SK-N-SH (cell line): ENCODE data around the gene VASN. TPM values are rescaled to one million over a fixed set of nuclear protein-coding genes. Genes with fewer than 3 reads are reported as not detected.

Source experiments
- CTCF ChIA-PET: fragments of 300-600, 350-600 bp; formaldehyde crosslinking; extraction: SDS; loops from one replicate; lab custom pipeline; 2021; lab: Yijun Ruan, JAX
- POLR2A ChIA-PET: fragments of 350-600 bp; sonication (Branson Sonifier 250); formaldehyde crosslinking; extraction: SDS; loops from one replicate; lab custom pipeline; 2020; ENCODE audit warnings: antibody characterized with exemption, inconsistent platforms; lab: Yijun Ruan, JAX
- DNase-seq: peaks from one replicate; pipeline ENCODE4 v3.0.0; 2012
- H2AFZ ChIP-seq: fragments of 200-600 bp; sonication (generic); 2 replicates; pipeline ENCODE4 v1.8.1; 2016; ENCODE audit warnings: antibody characterized with exemption, mild to moderate bottlenecking, low read depth
- H3F3A ChIP-seq: fragments of 200-600 bp; sonication (generic); replicated peaks from 2 replicates; pipeline ENCODE3; 2016; ENCODE audit warnings: antibody characterized with exemption, mild to moderate bottlenecking; ENCODE audit not compliant: insufficient read depth
- H3K27ac ChIP-seq, 2 experiments: fragments of 200-500 bp in 1 of 2; fragments of 200-600 bp in 1 of 2; sonication (Bioruptor generic) in 1 of 2; sonication (generic), shearing (Covaris generic) in 1 of 2; 2 replicates each; pipeline versions ENCODE4 v1.5.1 to v1.6.1; 2014 to 2016; ENCODE audit warnings: low read depth in 2 of 2, inconsistent platforms in 1 of 2, low read length in 1 of 2, mild to moderate bottlenecking in 1 of 2, mixed read lengths in 1 of 2
- H3K27me3 ChIP-seq: fragments of 200-600 bp; sonication (generic), shearing (Covaris generic); 2 replicates; pipeline ENCODE4 v1.6.1; 2016; ENCODE audit warnings: mixed run types; ENCODE audit not compliant: insufficient read depth
- H3K36me3 ChIP-seq, 2 experiments: fragments of 200-500 bp in 1 of 2; fragments of 200-600 bp in 1 of 2; sonication (Bioruptor generic) in 1 of 2; sonication (generic) in 1 of 2; replicated peaks in 1 of 2; 2 replicates each; pipeline versions ENCODE3 to v1.5.1; 2014 to 2016; ENCODE audit warnings: low read length in 1 of 2, mild to moderate bottlenecking in 1 of 2; ENCODE audit not compliant: insufficient read depth in 2 of 2, control insufficient read depth in 1 of 2
- H3K4me1 ChIP-seq, 2 experiments: fragments of 200-500 bp in 1 of 2; fragments of 200-600 bp in 1 of 2; sonication (Bioruptor generic) in 1 of 2; sonication (generic), shearing (Covaris generic) in 1 of 2; 2 replicates each; pipeline versions ENCODE4 v1.5.1 to v1.6.1; 2014 to 2016; ENCODE audit warnings: low read depth in 1 of 2, low read length in 1 of 2, mixed run types in 1 of 2; ENCODE audit not compliant: insufficient read depth in 2 of 2, control insufficient read depth in 1 of 2
- H3K4me2 ChIP-seq: fragments of 200-600 bp; sonication (generic), shearing (Covaris generic); 2 replicates; pipeline ENCODE4 v1.6.1; 2017; ENCODE audit warnings: mixed run types
- H3K4me3 ChIP-seq, 2 experiments: fragments of 200-500 bp in 1 of 2; fragments of 200-600 bp in 1 of 2; sonication (Bioruptor generic) in 1 of 2; sonication (generic), shearing (Covaris generic) in 1 of 2; 2 replicates each; pipeline versions ENCODE4 v1.5.1 to v1.8.1; 2014 to 2016; ENCODE audit warnings: low read depth in 2 of 2, inconsistent platforms in 1 of 2, low read length in 1 of 2, mild to moderate bottlenecking in 1 of 2, mixed read lengths in 1 of 2, moderate library complexity in 1 of 2
- H3K79me2 ChIP-seq: fragments of 200-600 bp; sonication (generic); 2 replicates; pipeline ENCODE4 v1.8.1; 2017; ENCODE audit warnings: mild to moderate bottlenecking; ENCODE audit not compliant: insufficient read depth
- H3K9ac ChIP-seq: fragments of 200-600 bp; sonication (generic); 2 replicates; pipeline ENCODE4 v1.6.1; 2017; ENCODE audit warnings: mixed run types
- H3K9me2 ChIP-seq: fragments of 200-600 bp; sonication (generic); 2 replicates; pipeline ENCODE4 v1.6.1; 2017; ENCODE audit warnings: mixed run types
- H3K9me3 ChIP-seq: fragments of 200-600 bp; sonication (generic); 2 replicates; pipeline ENCODE4 v1.6.1; 2017; ENCODE audit warnings: mixed run types, mild to moderate bottlenecking, moderate library complexity
- H4K20me1 ChIP-seq: fragments of 200-600 bp; sonication (generic); 2 replicates; pipeline ENCODE4 v1.6.1; 2017; ENCODE audit warnings: mild to moderate bottlenecking, mixed run types; ENCODE audit not compliant: insufficient read depth
- ELF1 ChIP-seq: IDR thresholded peaks from 2 replicates; pipeline ENCODE4 v1.4.0; 2012
- EP300 ChIP-seq, 2 experiments: IDR thresholded peaks; 2 replicates each; pipeline versions ENCODE4 v1.4.0 to v1.6.1; 2012; ENCODE audit warnings: borderline replicate concordance in 1 of 2, low read depth in 1 of 2, low read length in 1 of 2
- EZH2phosphoT487 ChIP-seq: fragments of 200-600 bp; sonication (generic); IDR thresholded peaks from 2 replicates; pipeline ENCODE4 v1.6.1; 2017; ENCODE audit warnings: low read depth, mixed run types, mild to moderate bottlenecking, antibody characterized with exemption, moderate library complexity, borderline replicate concordance
- MXI1 ChIP-seq: IDR thresholded peaks from 2 replicates; pipeline ENCODE4 v1.6.1; 2012; ENCODE audit warnings: mild to moderate bottlenecking, low read depth, low read length, improper control_type of control experiment
- POLR2AphosphoS5 ChIP-seq: IDR thresholded peaks from 2 replicates; pipeline ENCODE4 v1.6.1; 2012; ENCODE audit warnings: low read depth, low read length
- RAD21 ChIP-seq: IDR thresholded peaks from 2 replicates; pipeline ENCODE4 v1.6.1; 2012; ENCODE audit warnings: mild to moderate bottlenecking, low read length
- RCOR1 ChIP-seq: fragments of 150-350 bp; IDR thresholded peaks from 2 replicates; pipeline ENCODE4 v1.6.1; 2017; ENCODE audit warnings: antibody characterized with exemption, low read length
- RXRA ChIP-seq: IDR thresholded peaks from 2 replicates; pipeline ENCODE4 v1.4.0; 2012; ENCODE audit warnings: low read depth, mild to moderate bottlenecking, borderline replicate concordance
- SIN3A ChIP-seq: IDR thresholded peaks from 2 replicates; pipeline ENCODE4 v1.6.1; 2012; ENCODE audit warnings: low read depth, mild to moderate bottlenecking, low read length, moderate library complexity, borderline replicate concordance
- SMC3 ChIP-seq: IDR thresholded peaks from 2 replicates; pipeline ENCODE4 v1.6.1; 2012; ENCODE audit warnings: low read depth, low read length, improper control_type of control experiment
- TAF1 ChIP-seq: IDR thresholded peaks from 2 replicates; pipeline ENCODE4 v1.6.1; 2012; ENCODE audit warnings: low read depth, mild to moderate bottlenecking, low read length, moderate library complexity, borderline replicate concordance
- TCF12 ChIP-seq: IDR thresholded peaks from 2 replicates; pipeline ENCODE4 v1.4.0; 2012
- YY1 ChIP-seq: IDR thresholded peaks from 2 replicates; pipeline ENCODE4 v1.4.0; 2012; ENCODE audit warnings: low read depth, mild to moderate bottlenecking
- WGBS: methylation state at CpG from one replicate; pipeline ENCODE4 v1.1.6; 2017; ENCODE audit warnings: low lambda C conversion rate; 5-methylcytosine and 5-hydroxymethylcytosine counted together
- polyA plus RNA-seq, 3 experiments: library from polyadenylated mRNA; depleted of rRNA; stranded (reverse); fragments of >200 nt; gene quantifications; 2 replicates each; pipeline ENCODE4 v1.2.3, GENCODE V29; 2012
- TF ChIP-seq, protein P1 (sequence below): IDR thresholded peaks from 2 replicates; pipeline ENCODE4 v1.6.1; 2012; ENCODE audit warnings: mild to moderate bottlenecking, low read depth, low read length, moderate library complexity
- TF ChIP-seq, protein P2 (sequence below): IDR thresholded peaks from 2 replicates; pipeline ENCODE4 v1.4.0; 2012; ENCODE audit warnings: low read depth, borderline replicate concordance
- TF ChIP-seq, protein P3 (sequence below): IDR thresholded peaks from 2 replicates; pipeline ENCODE4 v1.4.0; 2012; ENCODE audit warnings: low read depth, borderline replicate concordance
- TF ChIP-seq, protein P4 (sequence below): fragments of 200-600 bp; sonication (generic); IDR thresholded peaks from 2 replicates; pipeline ENCODE4 v1.6.1; 2017; ENCODE audit warnings: antibody characterized with exemption, mild to moderate bottlenecking, moderate library complexity
- TF ChIP-seq, protein P5 (sequence below): fragments of 150-350 bp; IDR thresholded peaks from 2 replicates; pipeline ENCODE4 v1.6.1; 2016; ENCODE audit warnings: mild to moderate bottlenecking, low read depth, low read length

The VASN gene
- 11.4 and 37.4 TPM in 2 replicates for polyA plus RNA-seq (2012; rRNA removed)
- 14.5 and 28.9 TPM in 2 replicates for polyA plus RNA-seq (2012; cell fraction: cytosol; rRNA removed)
- polyA plus RNA-seq (2012; cell fraction: nucleus; rRNA removed), result 42.9 and 52.9 TPM in 2 replicates

DNA sequence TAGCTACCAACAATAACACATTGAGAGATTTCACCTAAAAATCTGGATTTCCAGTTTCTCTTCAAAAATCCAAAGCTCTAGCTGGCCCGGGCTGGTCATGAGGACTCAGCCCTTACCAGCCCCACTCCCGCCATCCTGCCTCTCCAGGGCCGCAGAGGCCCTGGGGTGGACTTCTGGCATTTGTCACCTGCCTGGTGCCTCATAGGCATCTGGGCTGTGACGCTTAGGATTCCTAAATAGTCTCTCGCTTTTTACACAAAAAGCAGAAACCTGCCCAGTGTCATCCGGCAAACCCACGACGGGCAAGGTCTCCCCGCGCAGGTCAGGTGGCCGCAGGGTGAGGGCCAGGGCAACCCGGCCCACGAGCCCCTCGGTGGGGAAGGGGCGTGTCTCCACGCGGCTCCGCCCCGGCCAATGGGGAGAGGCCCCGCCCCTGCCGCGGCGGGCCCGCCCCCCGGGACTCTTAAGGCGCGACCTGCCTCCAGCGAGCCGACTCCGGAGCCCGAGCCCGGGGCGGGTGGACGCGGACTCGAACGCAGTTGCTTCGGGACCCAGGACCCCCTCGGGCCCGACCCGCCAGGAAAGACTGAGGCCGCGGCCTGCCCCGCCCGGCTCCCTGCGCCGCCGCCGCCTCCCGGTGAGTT lies at the start of gene VASN:
TSS of gene VASN (plus strand) at position 492 of the 644 bp plus-strand sequence. CDS start 9,030 bp downstream, outside the sequence.
- Histone ChIP-seq H3K27ac (peak within 1 kb of the TSS; percentile 83 to 88), H4K20me1 (peaks cover 24% of the 10 kb centered on the region), H3K9me3 (no peaks in the 10 kb centered on the region), H3K36me3 (no peaks in the 10 kb centered on the region), H3K4me3 (peak within 1 kb of the TSS; percentile 77 to 92), H2AFZ (no peak within 1 kb of the TSS), H3F3A (peaks cover 17% of the 10 kb centered on the region), H3K4me2 (peak within 1 kb of the TSS; percentile 91), H3K27me3 (no peaks in the 10 kb centered on the region), H3K4me1 (peaks cover 40 to 80% of the 10 kb centered on the region in 2 experiments), H3K79me2 (peaks cover 43% of the 10 kb centered on the region), H3K9ac (peak within 1 kb of the TSS; percentile 64), H3K9me2 (no peaks in the 10 kb centered on the region)
- CTCF ChIA-PET, result interaction anchor here (1.0 to 32.1 kb wide), 4 partner anchors 13 to 31 kb away, joined by 6 to 558 read pairs (median 23); no protein-coding TSS in a partner anchor
- WGBS, result 4% methylated on average over 18 of the region's 50 CpGs
- POLR2A ChIA-PET, result interaction anchor here (0.9 to 2.0 kb wide), 5 partner anchors 8 to 31 kb away, joined by 3 to 13 read pairs (median 3); no protein-coding TSS in a partner anchor
- TF ChIP-seq EP300 (IDR thresholded peaks at IDR 0.05; ENCODE audit: borderline replicate concordance in 1 of 2, low read depth in 1 of 2, low read length in 1 of 2), result peak in 1 of 2 experiments; percentile 51; a peak in 2 of 4 replicates
- no peak for TF ChIP-seq EZH2phosphoT487
- peak; percentile 40; the same call in 1 of the 2 replicates for TF ChIP-seq TCF12
- no peak for TF ChIP-seq YY1
- TF ChIP-seq RCOR1, result peak; percentile 8; the same call in 1 of the 2 replicates
- TF ChIP-seq RAD21, result no peak
- TF ChIP-seq, protein P1, sequence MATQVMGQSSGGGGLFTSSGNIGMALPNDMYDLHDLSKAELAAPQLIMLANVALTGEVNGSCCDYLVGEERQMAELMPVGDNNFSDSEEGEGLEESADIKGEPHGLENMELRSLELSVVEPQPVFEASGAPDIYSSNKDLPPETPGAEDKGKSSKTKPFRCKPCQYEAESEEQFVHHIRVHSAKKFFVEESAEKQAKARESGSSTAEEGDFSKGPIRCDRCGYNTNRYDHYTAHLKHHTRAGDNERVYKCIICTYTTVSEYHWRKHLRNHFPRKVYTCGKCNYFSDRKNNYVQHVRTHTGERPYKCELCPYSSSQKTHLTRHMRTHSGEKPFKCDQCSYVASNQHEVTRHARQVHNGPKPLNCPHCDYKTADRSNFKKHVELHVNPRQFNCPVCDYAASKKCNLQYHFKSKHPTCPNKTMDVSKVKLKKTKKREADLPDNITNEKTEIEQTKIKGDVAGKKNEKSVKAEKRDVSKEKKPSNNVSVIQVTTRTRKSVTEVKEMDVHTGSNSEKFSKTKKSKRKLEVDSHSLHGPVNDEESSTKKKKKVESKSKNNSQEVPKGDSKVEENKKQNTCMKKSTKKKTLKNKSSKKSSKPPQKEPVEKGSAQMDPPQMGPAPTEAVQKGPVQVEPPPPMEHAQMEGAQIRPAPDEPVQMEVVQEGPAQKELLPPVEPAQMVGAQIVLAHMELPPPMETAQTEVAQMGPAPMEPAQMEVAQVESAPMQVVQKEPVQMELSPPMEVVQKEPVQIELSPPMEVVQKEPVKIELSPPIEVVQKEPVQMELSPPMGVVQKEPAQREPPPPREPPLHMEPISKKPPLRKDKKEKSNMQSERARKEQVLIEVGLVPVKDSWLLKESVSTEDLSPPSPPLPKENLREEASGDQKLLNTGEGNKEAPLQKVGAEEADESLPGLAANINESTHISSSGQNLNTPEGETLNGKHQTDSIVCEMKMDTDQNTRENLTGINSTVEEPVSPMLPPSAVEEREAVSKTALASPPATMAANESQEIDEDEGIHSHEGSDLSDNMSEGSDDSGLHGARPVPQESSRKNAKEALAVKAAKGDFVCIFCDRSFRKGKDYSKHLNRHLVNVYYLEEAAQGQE, result peak; percentile 68; the same call in 1 of the 2 replicates
- peak; percentile 32; the same call in 1 of the 2 replicates for TF ChIP-seq MXI1
- TF ChIP-seq, protein P2, sequence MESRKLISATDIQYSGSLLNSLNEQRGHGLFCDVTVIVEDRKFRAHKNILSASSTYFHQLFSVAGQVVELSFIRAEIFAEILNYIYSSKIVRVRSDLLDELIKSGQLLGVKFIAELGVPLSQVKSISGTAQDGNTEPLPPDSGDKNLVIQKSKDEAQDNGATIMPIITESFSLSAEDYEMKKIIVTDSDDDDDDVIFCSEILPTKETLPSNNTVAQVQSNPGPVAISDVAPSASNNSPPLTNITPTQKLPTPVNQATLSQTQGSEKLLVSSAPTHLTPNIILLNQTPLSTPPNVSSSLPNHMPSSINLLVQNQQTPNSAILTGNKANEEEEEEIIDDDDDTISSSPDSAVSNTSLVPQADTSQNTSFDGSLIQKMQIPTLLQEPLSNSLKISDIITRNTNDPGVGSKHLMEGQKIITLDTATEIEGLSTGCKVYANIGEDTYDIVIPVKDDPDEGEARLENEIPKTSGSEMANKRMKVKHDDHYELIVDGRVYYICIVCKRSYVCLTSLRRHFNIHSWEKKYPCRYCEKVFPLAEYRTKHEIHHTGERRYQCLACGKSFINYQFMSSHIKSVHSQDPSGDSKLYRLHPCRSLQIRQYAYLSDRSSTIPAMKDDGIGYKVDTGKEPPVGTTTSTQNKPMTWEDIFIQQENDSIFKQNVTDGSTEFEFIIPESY, result no peak
- TF ChIP-seq TAF1, result peak; percentile 91
- TF ChIP-seq POLR2AphosphoS5, result peak; percentile 98
- TF ChIP-seq ELF1, result no peak
- no peak for TF ChIP-seq RXRA
- TF ChIP-seq, protein P3, sequence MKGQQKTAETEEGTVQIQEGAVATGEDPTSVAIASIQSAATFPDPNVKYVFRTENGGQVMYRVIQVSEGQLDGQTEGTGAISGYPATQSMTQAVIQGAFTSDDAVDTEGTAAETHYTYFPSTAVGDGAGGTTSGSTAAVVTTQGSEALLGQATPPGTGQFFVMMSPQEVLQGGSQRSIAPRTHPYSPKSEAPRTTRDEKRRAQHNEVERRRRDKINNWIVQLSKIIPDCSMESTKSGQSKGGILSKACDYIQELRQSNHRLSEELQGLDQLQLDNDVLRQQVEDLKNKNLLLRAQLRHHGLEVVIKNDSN, result no peak
- TF ChIP-seq, protein P4, sequence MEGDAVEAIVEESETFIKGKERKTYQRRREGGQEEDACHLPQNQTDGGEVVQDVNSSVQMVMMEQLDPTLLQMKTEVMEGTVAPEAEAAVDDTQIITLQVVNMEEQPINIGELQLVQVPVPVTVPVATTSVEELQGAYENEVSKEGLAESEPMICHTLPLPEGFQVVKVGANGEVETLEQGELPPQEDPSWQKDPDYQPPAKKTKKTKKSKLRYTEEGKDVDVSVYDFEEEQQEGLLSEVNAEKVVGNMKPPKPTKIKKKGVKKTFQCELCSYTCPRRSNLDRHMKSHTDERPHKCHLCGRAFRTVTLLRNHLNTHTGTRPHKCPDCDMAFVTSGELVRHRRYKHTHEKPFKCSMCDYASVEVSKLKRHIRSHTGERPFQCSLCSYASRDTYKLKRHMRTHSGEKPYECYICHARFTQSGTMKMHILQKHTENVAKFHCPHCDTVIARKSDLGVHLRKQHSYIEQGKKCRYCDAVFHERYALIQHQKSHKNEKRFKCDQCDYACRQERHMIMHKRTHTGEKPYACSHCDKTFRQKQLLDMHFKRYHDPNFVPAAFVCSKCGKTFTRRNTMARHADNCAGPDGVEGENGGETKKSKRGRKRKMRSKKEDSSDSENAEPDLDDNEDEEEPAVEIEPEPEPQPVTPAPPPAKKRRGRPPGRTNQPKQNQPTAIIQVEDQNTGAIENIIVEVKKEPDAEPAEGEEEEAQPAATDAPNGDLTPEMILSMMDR, result no peak
- no peak for TF ChIP-seq SMC3
- TF ChIP-seq, protein P5, sequence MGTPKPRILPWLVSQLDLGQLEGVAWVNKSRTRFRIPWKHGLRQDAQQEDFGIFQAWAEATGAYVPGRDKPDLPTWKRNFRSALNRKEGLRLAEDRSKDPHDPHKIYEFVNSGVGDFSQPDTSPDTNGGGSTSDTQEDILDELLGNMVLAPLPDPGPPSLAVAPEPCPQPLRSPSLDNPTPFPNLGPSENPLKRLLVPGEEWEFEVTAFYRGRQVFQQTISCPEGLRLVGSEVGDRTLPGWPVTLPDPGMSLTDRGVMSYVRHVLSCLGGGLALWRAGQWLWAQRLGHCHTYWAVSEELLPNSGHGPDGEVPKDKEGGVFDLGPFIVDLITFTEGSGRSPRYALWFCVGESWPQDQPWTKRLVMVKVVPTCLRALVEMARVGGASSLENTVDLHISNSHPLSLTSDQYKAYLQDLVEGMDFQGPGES, result no peak
- peak; percentile 47; the same call in 1 of the 2 replicates for TF ChIP-seq SIN3A
- peak; percentile 98 for DNase-seq
